Smooth muscle cell (in vitro differentiated cells): ENCODE measurements around the gene ULBP2. TPM values are rescaled to one million over a fixed set of nuclear protein-coding genes. Genes with fewer than 3 reads are reported as not detected.
"Not testable (repeated sequence)": the region's sequence is repeated elsewhere in the genome, so short reads cannot be mapped to it uniquely, and the experiment has no call there.

ENCODE experiments used
- DNase-seq: peaks from one replicate; lab custom pipeline; 2025; ENCODE audit not compliant: unreplicated experiment; lab: John Stamatoyannopoulos, UW
- H2AFZ ChIP-seq: fragments of 200-600 bp; sonication (generic); 2 replicates; pipeline ENCODE4 v1.6.0; 2016; ENCODE audit warnings: antibody characterized with exemption, low read depth, mild to moderate bottlenecking
- H3F3A ChIP-seq: fragments of 200-600 bp; sonication (generic); 2 replicates; pipeline ENCODE4 v1.6.0; 2017; ENCODE audit warnings: antibody characterized with exemption, low read depth
- H3K27ac ChIP-seq: fragments of 200-600 bp; sonication (generic); 2 replicates; pipeline ENCODE4 v1.5.1; 2016; ENCODE audit warnings: low read depth, mild to moderate bottlenecking
- H3K27me3 ChIP-seq: fragments of 200-600 bp; sonication (generic); 2 replicates; pipeline ENCODE4 v1.6.1; 2016; ENCODE audit warnings: low read depth, mild to moderate bottlenecking
- H3K36me3 ChIP-seq: fragments of 200-600 bp; sonication (generic); 2 replicates; pipeline ENCODE4 v1.5.1; 2016; ENCODE audit warnings: low read depth
- H3K4me1 ChIP-seq: fragments of 200-600 bp; sonication (generic); 2 replicates; pipeline ENCODE4 v1.5.1; 2016; ENCODE audit warnings: low read depth
- H3K4me2 ChIP-seq: fragments of 200-600 bp; sonication (generic); 2 replicates; pipeline ENCODE4 v1.6.0; 2016; ENCODE audit warnings: mild to moderate bottlenecking
- H3K4me3 ChIP-seq: fragments of 200-600 bp; sonication (generic); 2 replicates; pipeline ENCODE4 v1.5.1; 2016; ENCODE audit warnings: mild to moderate bottlenecking
- H3K79me2 ChIP-seq: fragments of 200-600 bp; sonication (generic); 2 replicates; pipeline ENCODE4 v1.6.0; 2016; ENCODE audit warnings: low read depth, mild to moderate bottlenecking
- H3K9ac ChIP-seq: fragments of 200-600 bp; sonication (generic); 2 replicates; pipeline ENCODE4 v1.6.0; 2016; ENCODE audit warnings: low read depth
- H3K9me3 ChIP-seq: fragments of 200-600 bp; sonication (generic); replicated peaks from 2 replicates; pipeline ENCODE4 v1.5.1; 2016; ENCODE audit warnings: low read depth
- H4K20me1 ChIP-seq: fragments of 200-600 bp; sonication (generic); 2 replicates; pipeline ENCODE4 v1.6.0; 2016; ENCODE audit warnings: low read depth
- CTCF ChIP-seq: fragments of 200-600 bp; sonication (generic); IDR thresholded peaks from 2 replicates; pipeline ENCODE4 v1.5.1; 2017; ENCODE audit warnings: borderline replicate concordance, mild to moderate bottlenecking, antibody characterized with exemption; ENCODE audit not compliant: insufficient read depth, poor library complexity, severe bottlenecking
- WGBS: methylation state at CpG from one replicate; pipeline ENCODE4 v1.1.7; 2016; ENCODE audit warnings: low lambda C conversion rate; 5-methylcytosine and 5-hydroxymethylcytosine counted together
- polyA plus RNA-seq: library from polyadenylated mRNA; unstranded; fragments of >200 nt; fragmentation: Nextera tagmentation; extraction: Ambion mirVana; gene quantifications from 2 replicates; pipeline ENCODE4 v1.2.1, GENCODE V29; 2016
- total RNA-seq: library from RNA; depleted of rRNA; stranded (reverse); fragments of >200 nt; gene quantifications from 2 replicates; pipeline ENCODE4 v1.2.3, GENCODE V29; 2014

The ULBP2 gene
- total and polyA plus RNA-seq, 2 experiments from 2014 or later: 8.8 to 11.7 TPM

- WGBS: 92% methylated on average over 2 of the region's 2 CpGs
- H3K9me3 ChIP-seq: no peaks in the 10 kb centered on the region
- peaks cover 42% of the 10 kb centered on the region for H3K27me3 ChIP-seq
- no peak for TF ChIP-seq CTCF
- H4K20me1 ChIP-seq: no peaks in the 10 kb centered on the region
- no peak overlapping the region for H2AFZ ChIP-seq
- no peak for DNase-seq
- no peak overlapping the region for H3K9ac ChIP-seq
- no peak overlapping the region for H3K27ac ChIP-seq
- no peaks in the 10 kb centered on the region for H3F3A ChIP-seq
- no peak overlapping the region for H3K4me3 ChIP-seq
- H3K79me2 ChIP-seq: no peaks in the 10 kb centered on the region
- H3K36me3 ChIP-seq: no peaks in the 10 kb centered on the region
- no peaks in the 10 kb centered on the region for H3K4me1 ChIP-seq
- H3K4me2 ChIP-seq: no peak overlapping the region
Measured at GRCh38 chr6:149917679-149918078, 24.1 kb upstream of the ULBP2 start.

GRCh38 chr6:149918151-149918905 is 23.5 kb upstream of the ULBP2 start:
- H4K20me1 ChIP-seq: no peaks in the 10 kb centered on the region
- no peak for DNase-seq
- no peaks in the 10 kb centered on the region for H3F3A ChIP-seq
- no peak overlapping the region for H2AFZ ChIP-seq
- H3K4me1 ChIP-seq: no peaks in the 10 kb centered on the region
- H3K27ac ChIP-seq: no peak overlapping the region
- peaks cover 44% of the 10 kb centered on the region for H3K27me3 ChIP-seq
- no peaks in the 10 kb centered on the region for H3K79me2 ChIP-seq
- H3K36me3 ChIP-seq: no peaks in the 10 kb centered on the region
- no peak for TF ChIP-seq CTCF
- WGBS: 71% methylated on average over 6 of the region's 6 CpGs
- H3K9me3 ChIP-seq: no peaks in the 10 kb centered on the region
- no peak overlapping the region for H3K9ac ChIP-seq
- no peak overlapping the region for H3K4me3 ChIP-seq
- no peak overlapping the region for H3K4me2 ChIP-seq

GRCh38 chr6:149919126-149919833 is 22.5 kb upstream of the ULBP2 start:
- not testable (repeated sequence) for H3K9ac ChIP-seq, H3K9me3 ChIP-seq, H3K27ac ChIP-seq, H2AFZ ChIP-seq, H3F3A ChIP-seq, H4K20me1 ChIP-seq, H3K4me1 ChIP-seq, H3K4me2 ChIP-seq, DNase-seq, H3K79me2 ChIP-seq, H3K36me3 ChIP-seq, H3K4me3 ChIP-seq
- WGBS: 89% methylated on average over 11 of the region's 11 CpGs
- H3K27me3 ChIP-seq: peaks cover 51% of the 10 kb centered on the region

GRCh38 chr6:149919834-149920225 is 22.0 kb upstream of the ULBP2 start:
- Histone ChIP-seq H3K27ac (no peak overlapping the region), H3F3A (no peaks in the 10 kb centered on the region), H3K9ac (no peak overlapping the region), H3K79me2 (no peaks in the 10 kb centered on the region), H3K4me3 (no peak overlapping the region), H2AFZ (no peak overlapping the region), H3K4me2 (no peak overlapping the region), H3K27me3 (peaks cover 57% of the 10 kb centered on the region), H4K20me1 (no peaks in the 10 kb centered on the region), H3K36me3 (no peaks in the 10 kb centered on the region), H3K9me3 (no peaks in the 10 kb centered on the region), H3K4me1 (no peaks in the 10 kb centered on the region)
- WGBS: 70% methylated on average over 4 of the region's 4 CpGs
- no peak for DNase-seq
- no peak for TF ChIP-seq CTCF
